Epithelial cell of prostate (primary cell): Measurements from ENCODE around the gene CNGA1.
"Not testable (repeated sequence)": the region's sequence is repeated elsewhere in the genome, so short reads cannot be mapped to it uniquely, and the experiment has no call there.

Experiments
- DNase-seq: peaks from one replicate; pipeline ENCODE4 v3.0.0-alpha.2; 2011; ENCODE audit warnings: low read depth, low spot score
- H3K27ac ChIP-seq: fragments of 450-650 bp; 2 replicates; pipeline ENCODE4 v1.5.1; 2017; ENCODE audit warnings: mild to moderate bottlenecking

Gene CNGA1

DNA sequence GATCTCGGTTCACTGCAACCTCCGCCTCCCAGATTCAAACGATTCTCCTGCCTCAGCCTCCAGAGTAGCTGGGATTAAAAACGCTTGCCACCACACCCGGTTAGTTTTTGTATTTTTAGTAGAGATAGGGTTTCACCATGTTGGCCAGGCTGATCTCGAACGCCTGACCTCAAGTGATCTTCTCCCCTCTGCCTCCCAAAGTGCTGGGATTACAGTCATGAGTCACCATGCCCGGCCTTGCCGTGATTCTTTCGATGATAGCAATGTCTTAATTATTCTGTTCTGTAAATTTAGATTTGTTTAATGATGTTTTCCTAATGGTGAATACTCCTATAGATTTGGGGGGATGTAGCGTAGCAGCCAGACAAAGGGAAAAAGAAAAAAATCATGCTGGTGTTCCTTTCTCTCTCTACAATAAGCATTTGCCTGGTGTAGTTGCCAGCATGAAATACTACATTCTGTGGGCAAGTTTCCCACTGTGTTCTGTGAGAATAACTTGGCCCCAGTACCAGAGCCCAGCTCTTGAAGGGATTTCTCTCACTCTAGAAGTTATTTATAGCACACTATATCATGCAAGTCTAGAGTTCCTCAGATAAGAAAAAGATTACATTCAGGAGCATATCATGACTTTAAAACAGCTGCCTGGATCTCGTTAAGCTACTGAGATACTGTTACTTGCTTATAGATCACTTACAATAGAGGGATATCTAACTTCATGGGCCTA, 15.5 kb upstream of the CNGA1 start:
- DNase-seq = no peak
- no peak overlapping the region for H3K27ac ChIP-seq

DNA sequence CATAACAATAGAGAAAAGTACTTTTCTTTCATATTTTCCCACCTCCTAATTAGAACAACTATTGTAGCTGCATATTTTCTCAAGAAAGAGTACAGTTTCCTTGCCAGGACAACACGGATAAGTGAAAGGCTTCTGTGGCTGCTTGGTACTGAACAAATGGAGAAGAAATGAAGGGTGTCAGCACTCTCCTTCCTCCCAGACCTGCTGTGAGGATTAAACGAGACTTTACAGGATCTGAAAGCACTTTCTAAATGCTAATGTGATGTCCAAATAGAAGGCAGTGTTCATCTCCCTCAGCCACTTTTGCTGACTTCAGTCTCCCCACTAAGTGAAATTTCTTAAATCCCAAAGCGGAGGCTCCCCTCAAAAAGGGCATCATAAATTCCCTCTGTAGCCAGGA, 14.0 kb upstream of the CNGA1 start:
- no peak for DNase-seq
- no peak overlapping the region for H3K27ac ChIP-seq

DNA sequence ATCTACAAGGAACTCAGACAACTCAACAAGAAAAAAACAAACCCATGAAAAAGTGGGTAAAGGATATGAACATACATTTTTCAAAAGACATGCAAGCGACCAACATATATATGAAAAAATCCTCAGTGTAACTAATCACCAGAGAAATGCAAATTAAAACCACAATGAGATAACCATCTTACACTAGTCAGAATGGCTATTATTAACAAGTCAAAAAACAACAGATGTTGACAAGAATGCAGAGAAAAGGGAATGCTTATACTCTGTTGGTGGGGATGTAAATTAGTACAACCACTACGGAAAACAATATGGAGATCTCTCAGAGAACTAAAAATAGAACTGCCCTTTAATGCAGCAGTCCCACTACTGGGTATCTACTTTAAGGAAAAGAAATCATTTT, 12.2 kb upstream of the CNGA1 start:
- H3K27ac ChIP-seq = no peak overlapping the region
- DNase-seq = no peak

DNA sequence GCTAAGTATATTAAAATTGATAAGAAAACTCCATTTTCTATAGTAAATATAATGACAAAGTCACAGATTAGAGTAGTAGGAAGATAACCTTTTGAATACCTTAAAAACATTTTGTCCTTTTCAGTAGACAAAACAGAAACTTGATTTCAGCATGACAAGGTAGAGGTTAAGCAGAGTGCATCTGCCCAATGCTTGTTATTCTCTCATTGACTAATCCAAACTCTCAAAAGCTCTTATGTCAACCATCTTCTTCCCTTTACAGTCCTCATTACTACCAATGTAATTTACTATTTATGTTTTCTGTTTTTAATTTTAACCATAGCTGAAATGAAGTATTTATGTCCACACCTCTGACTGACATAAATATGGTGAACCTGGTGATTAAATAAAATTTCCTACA, 11.2 kb upstream of the CNGA1 start:
- DNase-seq = no peak

DNA sequence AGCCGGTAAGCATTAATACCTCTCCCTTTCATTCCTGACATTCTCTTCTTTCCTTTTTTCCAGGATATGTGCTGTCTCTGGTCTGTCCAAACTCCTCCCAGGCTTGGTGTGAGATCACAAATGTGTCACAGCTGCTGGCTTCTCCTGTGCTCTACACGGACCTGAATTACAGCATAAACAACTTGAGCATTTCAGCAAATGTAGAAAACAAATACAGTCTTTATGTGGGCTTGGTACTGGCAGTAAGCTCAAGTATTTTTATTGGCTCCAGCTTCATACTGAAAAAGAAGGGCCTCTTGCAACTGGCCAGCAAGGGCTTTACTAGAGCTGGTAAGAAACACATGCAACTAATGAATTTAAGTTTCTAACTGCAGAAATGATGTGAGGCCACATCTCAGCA, 8.5 kb upstream of the CNGA1 start:
- no peak for DNase-seq
- no peak overlapping the region for H3K27ac ChIP-seq

More for the DNA sequence above, 11.2 kb upstream of the CNGA1 start:
- no peak overlapping the region for H3K27ac ChIP-seq

DNA sequence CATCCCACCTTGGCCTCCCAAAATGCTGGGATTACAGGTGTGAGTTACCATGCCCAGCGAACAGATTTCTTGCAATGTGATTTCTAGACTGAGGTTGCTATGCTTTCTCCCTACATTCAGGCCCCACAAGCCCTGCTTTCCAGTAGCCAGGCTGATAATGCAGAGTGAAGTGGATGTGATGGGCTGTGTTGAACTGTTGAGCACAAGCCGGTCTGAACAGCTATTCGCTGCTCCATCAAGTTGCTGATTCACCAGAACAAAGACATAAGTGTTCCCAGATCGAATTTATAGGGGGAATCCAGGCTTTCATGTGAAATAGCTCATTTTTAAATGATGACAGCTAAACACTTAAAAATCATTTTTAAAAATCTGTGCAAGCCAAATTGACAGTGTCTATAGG, 8.0 kb upstream of the CNGA1 start:
- H3K27ac ChIP-seq = no peak overlapping the region
- no peak for DNase-seq

DNA sequence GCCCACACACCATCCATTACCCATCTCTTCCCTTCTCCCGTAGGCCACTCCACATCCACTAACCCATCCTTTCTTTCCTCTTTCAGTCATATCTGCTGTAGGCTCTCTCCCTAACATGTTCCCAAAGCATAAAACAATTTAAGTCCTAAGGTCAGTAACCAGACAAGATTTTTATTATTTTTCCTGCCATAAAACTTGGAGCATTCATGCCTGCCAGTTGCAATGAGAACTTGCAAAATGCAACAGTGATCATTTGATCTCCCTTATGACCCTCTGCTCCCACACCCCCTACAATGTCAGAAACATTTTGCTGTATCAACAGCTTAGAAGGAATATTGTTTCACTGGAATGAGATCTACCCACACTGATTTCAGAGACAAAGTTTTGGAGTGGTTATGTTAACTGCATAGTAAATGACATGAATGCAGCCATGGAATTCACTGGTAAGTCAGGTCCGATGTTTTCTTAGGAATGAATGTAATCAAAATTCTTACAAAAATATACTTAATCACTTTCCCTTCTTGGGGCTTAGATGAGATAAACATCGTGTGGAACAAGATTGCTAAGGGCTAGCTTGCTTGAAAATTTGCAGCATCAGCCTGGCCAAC, 5.8 kb upstream of the CNGA1 start:
- no peak for DNase-seq
- H3K27ac ChIP-seq = no peak overlapping the region

DNA sequence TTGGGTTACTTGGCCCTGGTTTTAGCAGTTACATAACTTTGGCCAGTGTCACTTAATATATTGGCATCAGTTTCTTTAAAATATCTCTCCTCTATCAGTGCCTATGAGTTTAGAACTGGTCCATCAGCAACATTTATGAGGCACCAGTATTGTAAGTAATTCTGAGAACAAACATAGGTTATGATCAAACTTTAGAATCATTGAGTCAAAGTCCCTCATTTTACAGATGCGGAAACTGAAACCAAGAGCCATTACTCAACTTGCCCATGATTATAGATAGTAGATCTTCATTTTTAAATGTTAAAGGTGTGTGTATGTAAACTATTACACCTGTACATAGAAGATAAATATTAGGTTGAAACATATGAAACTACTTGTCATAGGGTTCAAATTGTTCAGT, 4.6 kb upstream of the CNGA1 start:
- DNase-seq = no peak

DNA sequence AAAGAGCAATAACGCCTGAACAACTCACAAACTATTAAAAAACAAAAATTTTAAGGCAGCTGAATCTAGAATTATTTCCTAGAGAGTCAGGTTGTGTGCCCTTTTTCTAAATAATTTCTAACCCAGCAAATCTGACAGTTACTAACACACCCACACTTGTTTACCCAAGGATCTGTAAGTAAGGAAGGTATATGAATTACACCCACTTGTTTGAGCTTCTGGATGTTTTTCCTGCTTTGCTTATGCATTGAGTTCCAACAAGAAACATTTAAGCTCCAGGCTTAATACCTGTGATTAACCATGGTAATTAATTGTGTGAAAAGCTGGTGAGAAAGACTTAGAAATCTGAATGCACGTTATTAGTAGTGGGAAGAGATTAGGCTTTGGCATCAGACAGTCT, 1.6 kb upstream of the CNGA1 start:
- DNase-seq = no peak
- H3K27ac ChIP-seq = peak overlapping the region; percentile 94

More for the DNA sequence above, 4.6 kb upstream of the CNGA1 start:
- H3K27ac ChIP-seq = no peak overlapping the region

DNA sequence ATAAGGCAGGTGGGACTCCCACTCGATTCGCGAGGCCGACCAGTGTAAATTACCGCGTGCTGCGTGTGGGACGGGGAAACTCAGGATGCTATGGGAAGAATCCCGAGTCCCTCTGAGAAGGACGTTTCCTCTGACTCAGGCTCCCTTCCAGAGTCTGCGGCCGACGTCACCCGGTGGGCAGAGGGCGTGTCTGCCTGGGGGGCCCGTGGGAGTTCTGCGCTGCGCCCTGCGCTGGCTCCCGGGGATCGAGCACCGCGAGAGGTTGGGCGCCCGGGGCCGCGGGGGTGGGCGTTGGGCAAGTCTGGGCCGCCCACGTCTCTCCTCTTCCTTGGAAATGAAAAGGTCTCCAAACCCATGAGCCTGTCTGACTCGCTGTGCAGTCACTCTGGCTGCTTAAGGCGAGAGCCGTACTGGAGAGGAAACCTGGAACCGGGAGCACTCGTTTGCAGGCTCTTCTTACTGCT, 659 bp upstream of the CNGA1 start:
- peak overlapping the region; percentile 94 for H3K27ac ChIP-seq
- peak; percentile 71 for DNase-seq

DNA sequence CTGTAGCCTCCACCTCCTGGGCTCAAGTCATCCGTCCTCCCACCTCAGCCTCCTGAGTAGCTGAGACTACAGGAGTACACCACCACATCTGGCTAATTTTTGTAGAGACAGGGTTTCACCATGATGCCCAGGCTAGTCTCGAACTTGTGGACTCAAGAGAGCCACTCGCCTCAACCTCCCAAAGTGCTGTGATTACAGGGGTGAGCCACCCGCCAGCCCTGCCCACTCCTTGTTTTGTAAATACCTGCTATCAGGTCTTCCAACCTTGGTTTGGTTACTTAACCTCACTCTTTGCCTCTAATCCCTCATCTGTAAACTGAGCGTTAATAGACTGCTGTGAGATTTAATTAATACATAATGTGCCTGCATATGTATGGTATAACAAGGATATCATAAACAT, 803 bp downstream of the CNGA1 start:
- peak overlapping the region; percentile 94 for H3K27ac ChIP-seq
- no peak for DNase-seq

DNA sequence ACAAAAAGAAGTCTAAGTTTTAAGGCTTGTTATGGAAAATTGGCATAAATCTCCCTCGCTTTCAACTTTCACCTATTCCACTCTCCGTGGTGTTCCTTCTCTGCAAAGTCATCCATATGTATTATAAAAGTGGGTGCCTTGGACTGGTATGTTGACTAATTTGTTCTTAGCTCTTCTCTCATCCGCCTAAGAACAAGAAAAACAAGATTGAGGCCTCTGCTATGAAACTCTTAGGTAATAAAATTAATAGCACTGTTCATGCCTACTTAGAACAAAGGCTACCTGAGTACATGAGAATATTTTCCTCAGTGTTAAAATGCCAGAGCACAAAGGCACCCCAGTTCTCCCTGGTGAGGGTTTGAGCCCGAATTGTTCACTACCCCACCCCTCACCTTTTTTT, 1.3 kb downstream of the CNGA1 start:
- H3K27ac ChIP-seq = peak overlapping the region; percentile 94
- DNase-seq = peak; percentile 63

DNA sequence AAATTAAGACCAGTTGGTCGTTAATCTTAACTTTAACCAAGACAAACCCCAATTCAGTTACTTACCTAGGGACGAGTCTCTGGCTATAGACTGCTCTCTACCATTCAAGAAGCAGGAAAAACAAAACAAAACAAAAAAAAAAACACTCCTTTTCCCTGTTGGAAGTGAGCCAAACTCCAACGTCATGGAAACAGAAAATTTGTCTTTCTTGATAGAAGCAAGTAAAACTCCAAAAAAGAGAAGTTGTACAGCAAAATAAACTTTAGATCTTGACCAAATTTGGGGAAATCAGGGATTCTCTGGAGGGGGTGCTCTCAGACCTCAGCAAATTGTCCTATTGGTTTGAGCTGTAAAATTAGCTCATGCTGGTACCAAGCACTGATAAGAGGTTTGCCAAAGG, 3.7 kb downstream of the CNGA1 start:
- no peak for DNase-seq
- H3K27ac ChIP-seq = no peak overlapping the region

DNA sequence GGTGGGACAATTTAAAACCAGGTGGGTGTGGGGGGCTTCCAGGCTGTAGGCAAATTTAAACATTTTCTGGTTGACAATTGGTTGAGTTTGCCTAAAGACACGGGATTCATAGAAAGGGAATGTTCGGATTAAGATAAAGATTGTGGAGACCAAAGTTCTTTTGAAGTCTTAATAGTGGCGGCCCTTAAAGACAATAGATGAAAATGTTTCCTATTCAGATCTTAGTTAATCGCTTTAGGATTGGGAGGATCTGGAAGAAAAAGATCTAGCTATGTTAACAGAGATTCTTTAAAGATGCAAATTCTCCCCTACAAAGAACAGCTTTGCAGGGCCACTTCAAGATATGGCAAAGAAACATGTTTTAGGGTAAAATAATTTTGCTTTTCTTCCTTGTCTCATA, 4.8 kb downstream of the CNGA1 start:
- DNase-seq = no peak
- no peak overlapping the region for H3K27ac ChIP-seq

DNA sequence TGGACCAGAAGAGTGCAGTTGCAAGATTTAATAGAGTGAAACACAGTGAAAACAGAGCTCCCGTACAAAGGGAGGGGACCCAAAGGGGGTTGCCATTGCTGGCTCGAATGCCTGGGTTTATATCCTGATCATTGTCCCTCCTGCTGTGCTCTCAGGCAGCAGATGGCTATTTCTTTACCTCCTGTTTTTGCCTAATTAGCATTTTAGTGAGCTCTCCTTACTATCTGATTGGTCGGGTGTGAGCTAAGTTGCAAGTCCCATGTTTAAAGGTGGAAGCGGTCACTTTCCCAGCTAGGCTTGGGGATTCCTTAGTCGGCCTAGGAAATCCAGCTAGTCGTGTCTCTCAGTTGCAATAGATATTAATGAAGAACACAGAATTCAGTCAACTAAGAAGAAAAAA, 5.6 kb downstream of the CNGA1 start:
- not testable (repeated sequence) for H3K27ac ChIP-seq

DNA sequence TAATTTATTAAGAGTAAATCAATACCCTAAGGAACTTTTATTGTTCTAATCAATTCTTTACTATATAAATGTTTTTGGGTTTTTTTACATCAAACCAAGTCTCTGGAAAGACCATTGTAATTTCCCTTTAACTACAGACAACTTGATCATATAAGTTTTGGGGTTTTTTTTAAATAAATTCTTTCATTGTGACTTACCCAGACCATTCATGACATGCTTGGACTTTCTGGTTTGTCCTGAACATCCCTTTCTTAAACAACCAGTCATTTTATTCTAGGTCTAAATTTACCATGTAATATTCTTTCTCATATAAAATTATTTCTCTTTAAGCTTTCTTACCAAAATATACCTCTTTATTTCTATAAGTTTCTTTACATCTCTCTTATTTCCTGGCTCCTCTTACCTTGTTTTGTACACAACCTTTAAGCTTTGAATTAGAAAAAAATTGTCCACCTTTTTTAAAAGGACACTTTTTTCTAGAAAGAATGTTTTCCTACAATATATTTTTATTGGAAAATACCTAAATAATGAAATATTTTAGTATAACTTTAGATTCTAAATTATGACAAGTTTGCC, 8.4 kb downstream of the CNGA1 start:
- H3K27ac ChIP-seq = no peak overlapping the region
- DNase-seq = no peak

More for the DNA sequence above, 5.6 kb downstream of the CNGA1 start:
- DNase-seq = not testable (repeated sequence)

DNA sequence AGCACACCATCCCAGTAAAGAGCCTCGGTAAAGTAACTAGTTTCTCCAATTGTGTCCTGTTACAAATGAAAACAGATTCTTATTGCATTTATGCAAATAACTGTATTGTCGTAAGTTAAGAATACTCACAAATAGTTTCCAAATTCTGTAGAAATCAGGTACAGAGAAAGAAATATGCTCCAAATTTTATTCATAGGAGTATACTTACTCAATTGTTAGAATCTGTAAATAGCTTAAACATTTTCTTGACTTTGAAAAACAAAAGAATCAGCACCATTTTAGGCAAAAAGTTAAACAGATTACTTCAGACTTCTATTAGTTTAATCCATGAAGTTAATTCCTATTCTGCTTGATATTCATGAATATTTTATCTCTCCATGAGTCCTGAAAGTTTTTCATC, 10.7 kb downstream of the CNGA1 start:
- no peak overlapping the region for H3K27ac ChIP-seq
- no peak for DNase-seq

DNA sequence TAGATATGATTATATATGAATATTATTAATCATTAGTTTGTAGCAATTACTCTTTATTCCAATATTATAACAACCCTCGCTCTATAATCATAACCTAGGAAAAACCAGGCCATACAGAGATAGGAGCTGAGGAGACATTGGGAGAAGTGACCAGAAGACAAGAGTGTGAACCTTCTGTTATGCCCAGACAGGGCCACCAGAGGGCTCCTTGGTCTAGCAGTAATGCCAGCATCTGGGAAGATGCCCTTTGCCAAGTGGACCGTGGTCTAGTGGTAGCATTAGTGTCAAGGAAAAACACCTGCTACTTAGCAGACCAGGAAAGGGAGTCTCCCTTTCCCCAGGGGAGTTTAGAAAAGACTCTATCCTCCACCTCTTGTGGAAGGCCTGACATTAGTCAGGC, 12.9 kb downstream of the CNGA1 start:
- not testable (repeated sequence) for DNase-seq

DNA sequence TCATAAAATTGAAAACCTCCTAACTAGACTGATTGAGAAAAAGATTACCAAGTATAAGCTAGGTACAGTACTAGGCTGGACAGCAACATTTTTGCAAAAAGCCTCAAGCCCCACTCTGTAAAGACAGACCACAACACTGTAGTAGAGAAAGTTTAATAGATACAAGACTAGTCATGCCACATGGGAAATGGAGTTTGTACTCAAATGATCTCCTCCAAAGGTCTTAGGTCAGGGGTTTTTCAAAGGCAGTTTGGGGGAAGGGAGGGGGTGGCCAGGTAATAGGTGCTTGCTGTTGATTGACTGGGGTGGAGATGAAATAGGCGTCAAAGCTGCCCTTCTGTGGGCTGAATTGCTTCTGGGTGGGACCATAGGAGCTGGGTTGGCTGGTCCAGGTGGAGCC, 14.2 kb downstream of the CNGA1 start:
- H3K27ac ChIP-seq = no peak overlapping the region

More for the DNA sequence above, 12.9 kb downstream of the CNGA1 start:
- H3K27ac ChIP-seq = not testable (repeated sequence)

DNA sequence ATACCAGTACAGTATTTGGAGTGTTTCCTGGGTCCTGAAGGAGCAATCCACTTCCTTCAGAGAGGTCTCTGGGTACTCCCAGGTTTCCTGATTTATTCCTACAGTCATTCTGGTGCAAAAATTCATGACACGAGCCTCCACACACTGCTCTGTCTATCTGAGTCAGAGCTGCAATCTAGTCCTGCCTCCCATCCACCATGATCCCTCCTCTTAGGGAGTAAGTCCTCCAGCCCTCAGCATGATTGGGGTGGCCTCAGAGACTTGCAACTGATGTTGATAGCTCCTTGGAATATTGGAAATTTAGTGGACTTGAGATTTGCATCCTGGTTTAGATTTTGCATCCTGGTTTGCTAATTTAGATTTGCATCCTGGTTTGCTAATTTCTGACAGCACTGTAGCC, 20.5 kb downstream of the CNGA1 start:
- no peak overlapping the region for H3K27ac ChIP-seq
- DNase-seq = no peak

More for the DNA sequence above, 14.2 kb downstream of the CNGA1 start:
- no peak for DNase-seq

DNA sequence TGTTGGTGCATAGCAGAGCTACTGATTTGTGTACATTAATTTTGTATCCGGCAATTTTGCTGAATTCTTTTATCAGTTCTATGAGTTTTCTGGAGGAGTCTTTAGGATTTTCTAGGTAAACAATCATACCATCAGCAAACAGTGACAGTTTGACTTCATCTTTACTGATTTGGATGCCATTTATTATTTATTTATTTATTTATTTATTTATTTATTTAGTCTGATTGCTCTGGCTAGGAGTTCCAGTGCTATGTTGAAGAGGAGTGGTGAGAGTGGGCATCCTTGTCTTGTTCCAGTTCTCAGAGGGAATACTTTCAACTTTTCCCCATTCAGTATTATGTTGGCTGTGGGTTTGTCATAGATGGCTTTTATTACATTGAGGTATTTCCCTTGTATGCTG, 24.0 kb downstream of the CNGA1 start:
- DNase-seq, H3K27ac ChIP-seq: not testable (repeated sequence)

DNA sequence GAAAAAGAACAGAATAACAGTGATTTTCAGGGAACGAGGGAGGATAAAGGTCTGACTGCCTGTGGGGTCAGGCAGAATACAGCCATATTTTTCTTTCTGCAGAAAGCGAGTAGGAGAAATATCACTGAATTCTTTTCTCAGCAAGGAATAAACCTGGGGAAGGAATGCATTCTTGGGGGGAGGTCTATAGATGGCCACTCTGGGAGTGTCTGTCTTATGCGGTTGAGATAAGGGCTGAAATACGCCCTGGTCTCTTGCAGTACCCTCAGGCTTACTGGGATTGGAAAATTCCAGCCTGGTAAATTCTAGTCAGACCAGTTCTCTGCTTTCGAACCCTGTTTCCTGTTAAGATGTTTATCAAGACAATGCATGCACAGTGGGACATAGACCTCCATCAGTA, 26.3 kb downstream of the CNGA1 start:
- no peak overlapping the region for H3K27ac ChIP-seq
- no peak for DNase-seq
